Fibroblast of skin of abdomen (primary cell): ENCODE data around the gene ACTR8. TPM values are rescaled to one million over a fixed set of nuclear protein-coding genes. Genes with fewer than 3 reads are reported as not detected.
"Not testable (repeated sequence)": the region's sequence is repeated elsewhere in the genome, so short reads cannot be mapped to it uniquely, and the experiment has no call there.

Source experiments
- DNase-seq: peaks from one replicate; pipeline ENCODE4 v3.0.0-alpha.2; 2013
- polyA plus RNA-seq, 2 experiments: library from polyadenylated mRNA; unstranded; fragments of 120-200 nt; gene quantifications; one replicate each; pipeline ENCODE4 v1.2.1, GENCODE V29; 2013; ENCODE audit not compliant: insufficient read length in 2 of 2

The ACTR8 gene
- polyA plus RNA-seq (2013, experiment 1 of 2; ENCODE audit: insufficient read length): 24.9 TPM
- 24.1 TPM for polyA plus RNA-seq (2013, experiment 2 of 2; ENCODE audit: insufficient read length)

DNA sequence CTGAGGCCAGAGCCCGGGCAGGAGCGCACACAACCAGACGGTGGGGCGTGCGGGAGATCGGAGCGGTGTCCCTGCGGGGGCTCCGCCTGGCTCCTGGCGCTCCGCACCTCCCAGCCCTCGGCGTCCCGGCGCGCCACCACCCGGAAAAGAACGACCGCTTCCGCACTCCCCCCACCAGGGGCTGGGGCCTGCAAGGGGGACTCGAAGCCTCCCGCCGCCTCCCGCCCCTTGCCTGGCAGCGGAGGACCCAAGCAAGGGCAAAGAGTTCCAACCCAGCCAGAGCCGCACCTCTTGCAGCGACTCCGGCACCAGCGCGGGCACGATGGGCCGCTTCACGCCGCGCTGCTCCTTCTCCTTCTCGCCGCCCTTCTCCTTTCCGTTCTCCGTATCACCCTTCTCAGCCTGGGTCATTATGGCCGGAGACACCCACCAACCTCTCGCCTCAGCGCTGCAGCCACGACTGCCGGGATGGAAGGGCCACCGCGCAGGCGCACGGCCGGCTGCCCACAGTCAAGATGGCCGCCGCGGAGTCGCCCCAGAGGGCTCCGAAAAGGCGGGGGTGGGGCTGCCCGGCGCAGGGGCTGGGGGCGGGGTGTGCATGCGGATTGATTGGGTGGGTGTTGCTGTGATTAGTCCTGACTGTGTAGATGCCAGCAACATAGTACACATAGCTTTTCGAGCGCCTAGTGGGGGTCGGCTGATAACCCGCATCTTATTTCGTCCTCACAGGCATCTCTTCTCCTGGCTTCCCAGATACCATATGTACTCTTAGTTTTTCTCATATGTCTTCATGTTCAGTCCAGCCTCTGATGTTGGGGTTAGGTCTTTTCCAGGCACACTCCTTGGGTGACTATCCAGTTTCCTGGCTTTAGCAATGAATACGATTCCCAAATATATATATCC lies at the start of gene ACTR8:
Gene ACTR8 (minus strand): TSS at position 462 of the 903 bp plus-strand sequence. CDS start 51 bp downstream, at position 411.
- peak; percentile 84 for DNase-seq

DNA sequence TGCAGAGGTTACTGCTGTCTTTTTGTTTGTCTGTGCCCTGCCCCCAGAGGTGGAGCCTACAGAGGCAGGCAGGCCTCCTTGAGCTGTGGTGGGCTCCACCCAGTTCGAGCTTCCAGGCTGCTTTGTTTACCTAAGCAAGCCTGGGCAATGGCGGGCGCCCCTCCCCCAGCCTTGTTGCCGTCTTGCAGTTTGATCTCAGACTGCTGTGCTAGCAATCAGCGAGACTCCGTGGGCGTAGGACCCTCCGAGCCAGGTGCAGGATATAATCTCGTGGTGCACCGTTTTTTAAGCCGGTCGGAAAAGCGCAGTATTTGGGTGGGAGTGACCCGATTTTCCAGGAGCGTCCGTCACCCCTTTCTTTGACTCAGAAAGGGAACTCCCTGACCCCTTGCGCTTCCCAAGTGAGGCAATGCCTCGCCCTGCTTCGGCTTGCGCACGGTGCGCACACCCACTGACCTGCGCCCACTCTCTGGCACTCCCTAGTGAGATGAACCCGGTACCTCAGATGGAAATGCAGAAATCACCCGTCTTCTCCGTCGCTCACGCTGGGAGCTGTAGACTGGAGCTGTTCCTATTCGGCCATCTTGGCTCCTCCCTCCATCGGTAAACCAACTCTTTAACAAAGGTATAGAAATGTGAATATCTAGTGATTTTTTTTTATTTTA lies 45.4 kb upstream of the ACTR8 start:
- DNase-seq: not testable (repeated sequence)

DNA sequence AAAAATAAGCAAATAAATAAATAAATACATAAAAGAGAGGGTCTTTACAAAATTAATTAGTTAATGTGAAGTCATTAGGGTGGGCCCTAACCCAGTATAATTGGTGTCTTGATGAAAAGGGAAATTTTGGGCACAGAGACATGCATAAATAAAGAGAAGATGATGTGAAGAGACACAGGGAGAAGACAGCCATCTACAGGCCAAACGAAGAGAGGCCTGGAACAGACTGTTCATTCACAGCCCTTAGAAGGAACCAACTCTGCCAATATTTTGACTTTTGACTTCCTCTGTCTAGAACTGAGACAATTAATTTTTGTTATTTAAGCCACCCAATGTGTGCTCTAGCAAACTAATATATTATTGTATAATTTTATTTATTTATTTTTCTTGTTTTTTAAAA lies 39.3 kb upstream of the ACTR8 start:
- DNase-seq: peak; percentile 5

DNA sequence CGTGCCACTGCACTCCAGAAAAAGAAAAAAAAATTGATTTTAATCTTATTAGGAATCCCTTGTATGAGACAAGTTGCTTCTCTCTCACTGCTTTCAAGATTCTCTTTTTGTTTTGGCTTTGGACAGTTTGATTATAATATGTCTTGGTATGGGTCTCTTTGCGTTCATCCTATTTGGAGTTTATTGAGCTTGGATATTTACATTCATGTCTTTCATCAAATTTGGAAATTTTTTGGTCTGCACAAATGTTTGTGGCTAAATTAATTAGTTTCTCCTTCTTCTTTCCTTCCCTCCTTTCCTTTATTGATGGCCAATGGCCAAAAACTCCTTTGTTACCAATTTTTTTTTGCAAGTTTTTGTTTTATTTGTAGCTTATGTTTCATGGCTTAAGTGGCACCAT lies 37.8 kb upstream of the ACTR8 start:
- DNase-seq: no peak

- no peak for DNase-seq
Observed at GRCh38 chr3:53913401-53913800, 31.4 kb upstream of the ACTR8 start.

DNA sequence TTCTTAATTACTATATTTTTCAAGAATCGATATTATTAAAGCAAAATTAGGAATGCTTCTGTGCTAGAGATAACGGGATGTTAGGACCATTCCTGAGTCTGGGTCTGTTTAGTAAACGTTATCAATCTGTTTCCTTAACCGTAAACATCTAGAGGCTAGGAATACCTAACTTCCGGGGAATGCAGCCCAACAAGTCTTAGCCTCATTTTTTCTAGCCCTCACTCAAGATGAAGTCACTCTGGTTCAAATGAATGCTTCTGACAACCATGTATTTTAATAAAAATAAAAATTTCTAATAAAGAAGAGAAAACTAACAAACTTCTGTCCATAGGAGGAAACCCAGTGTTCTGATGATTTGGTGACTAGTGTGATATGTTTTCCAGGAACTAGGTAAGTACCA lies 20.8 kb upstream of the ACTR8 start:
- no peak for DNase-seq

DNA sequence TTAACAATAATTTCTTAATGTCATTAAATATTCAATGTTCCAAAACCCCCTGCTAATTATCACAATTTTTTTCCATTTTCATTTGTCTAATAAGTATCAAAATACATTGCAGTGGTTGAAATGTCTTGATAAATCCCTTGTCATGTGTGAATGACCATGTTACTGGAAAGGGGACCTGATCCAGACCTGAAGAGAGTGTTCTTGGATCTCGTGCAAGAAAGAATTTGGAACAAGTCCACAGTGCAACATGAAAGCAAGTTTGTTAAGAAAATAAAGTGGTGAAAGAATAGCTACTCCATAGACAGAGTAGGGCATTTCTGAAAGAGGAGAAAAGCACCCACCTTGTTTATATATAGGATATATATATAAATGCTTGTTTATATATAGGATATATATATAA lies 20.1 kb upstream of the ACTR8 start:
- no peak for DNase-seq

GRCh38 chr3:53900666-53901331 lies 18.8 kb upstream of the ACTR8 start:
- DNase-seq: no peak

GRCh38 chr3:53899750-53900149 lies 17.8 kb upstream of the ACTR8 start:
- no peak for DNase-seq

GRCh38 chr3:53892286-53892637 lies 10.3 kb upstream of the ACTR8 start:
- no peak for DNase-seq

DNA sequence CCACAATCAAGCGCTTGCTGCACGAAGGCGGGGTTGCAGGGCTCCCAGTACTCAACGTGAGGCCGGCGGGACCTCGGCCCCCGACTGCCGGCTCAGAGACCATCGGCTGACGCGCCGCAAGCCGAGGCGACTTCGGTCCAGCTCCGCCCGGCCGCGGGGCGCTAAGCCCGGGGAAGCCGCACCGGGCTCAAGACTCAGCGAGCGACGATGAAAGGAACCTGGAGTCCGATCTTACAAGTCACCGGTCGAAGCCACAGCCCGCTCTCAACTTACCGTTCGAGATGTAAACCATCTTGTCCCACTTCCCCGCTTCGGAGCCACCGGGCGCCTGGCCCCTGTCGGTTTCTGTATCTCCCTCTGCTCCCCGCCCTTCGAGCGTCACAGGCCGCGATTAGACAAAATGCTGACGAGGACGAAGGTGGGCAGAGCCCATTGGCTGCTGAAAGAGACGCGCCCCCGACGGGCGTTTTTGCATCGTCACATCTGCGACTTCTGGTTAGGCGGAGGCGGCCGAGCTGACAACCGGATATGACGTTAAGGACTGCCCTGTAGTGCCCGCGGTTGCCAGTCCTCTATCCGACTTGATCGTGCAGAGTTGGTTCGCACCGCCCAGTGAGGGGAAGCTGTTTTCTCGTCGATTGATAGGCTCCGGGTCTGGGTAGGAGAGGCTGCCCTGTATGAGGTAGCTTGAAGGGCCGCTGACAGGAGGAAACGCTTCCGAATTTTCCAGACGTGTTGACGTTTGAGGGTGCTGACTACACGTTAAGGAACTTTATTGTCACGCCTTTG lies 9.7 kb upstream of the ACTR8 start, which contains the start of gene SELENOK:
Gene SELENOK (minus strand): TSS at position 363 of the 789 bp plus-strand sequence.
- peak; percentile 99 for DNase-seq

- DNase-seq: peak; percentile 2
Observed at GRCh38 chr3:53890726-53891475, 8.9 kb upstream of the ACTR8 start.

GRCh38 chr3:53888232-53888631 lies 6.3 kb upstream of the ACTR8 start:
- DNase-seq: no peak

DNA sequence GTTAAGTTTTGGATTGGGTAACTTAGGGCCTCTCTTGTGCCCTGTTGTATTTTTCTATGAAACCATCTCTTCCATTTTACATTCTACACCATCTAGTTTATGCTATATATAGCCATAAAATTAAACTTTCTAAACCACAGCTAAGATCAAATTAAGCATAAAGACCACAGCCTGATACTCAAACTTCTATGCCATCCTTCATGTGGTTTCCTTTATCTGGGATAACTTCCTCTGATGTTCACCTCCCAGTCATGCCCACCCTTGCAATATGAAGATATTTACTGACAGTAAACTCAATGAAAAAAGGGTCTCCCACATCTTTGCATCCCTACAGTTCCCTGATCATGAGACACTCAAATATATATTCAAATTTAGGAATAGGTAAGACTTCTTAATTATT lies 5.5 kb upstream of the ACTR8 start:
- no peak for DNase-seq

- no peak for DNase-seq
Observed at GRCh38 chr3:53885239-53885638, 3.3 kb upstream of the ACTR8 start.

GRCh38 chr3:53884623-53885022 lies 2.7 kb upstream of the ACTR8 start:
- no peak for DNase-seq

GRCh38 chr3:53883008-53883407 lies 1.1 kb upstream of the ACTR8 start:
- no peak for DNase-seq

GRCh38 chr3:53880396-53881345 lies 1.3 kb downstream of the ACTR8 start:
- peak; percentile 45 for DNase-seq

GRCh38 chr3:53865732-53866499 lies 16.0 kb downstream of the ACTR8 start:
- no peak for DNase-seq

- DNase-seq: no peak
Observed at GRCh38 chr3:53863145-53863544, 18.8 kb downstream of the ACTR8 start.
